HG02943 (cell line): Measurements from ENCODE around the gene FSTL5.
A peak's percentile ranks its signal among the peaks of the same experiment; 100 is the strongest.
"Not testable (repeated sequence)": the region's sequence is repeated elsewhere in the genome, so short reads cannot be mapped to it uniquely, and the experiment has no call there.

ENCODE experiments used
- ATAC-seq: cut with Tn5 transposase; IDR thresholded peaks from one replicate; pipeline ENCODE4 v1.9.1; 2021; ENCODE audit warnings: mild to moderate bottlenecking, low read depth, moderate library complexity; ENCODE audit not compliant: unreplicated experiment

Gene FSTL5

DNA sequence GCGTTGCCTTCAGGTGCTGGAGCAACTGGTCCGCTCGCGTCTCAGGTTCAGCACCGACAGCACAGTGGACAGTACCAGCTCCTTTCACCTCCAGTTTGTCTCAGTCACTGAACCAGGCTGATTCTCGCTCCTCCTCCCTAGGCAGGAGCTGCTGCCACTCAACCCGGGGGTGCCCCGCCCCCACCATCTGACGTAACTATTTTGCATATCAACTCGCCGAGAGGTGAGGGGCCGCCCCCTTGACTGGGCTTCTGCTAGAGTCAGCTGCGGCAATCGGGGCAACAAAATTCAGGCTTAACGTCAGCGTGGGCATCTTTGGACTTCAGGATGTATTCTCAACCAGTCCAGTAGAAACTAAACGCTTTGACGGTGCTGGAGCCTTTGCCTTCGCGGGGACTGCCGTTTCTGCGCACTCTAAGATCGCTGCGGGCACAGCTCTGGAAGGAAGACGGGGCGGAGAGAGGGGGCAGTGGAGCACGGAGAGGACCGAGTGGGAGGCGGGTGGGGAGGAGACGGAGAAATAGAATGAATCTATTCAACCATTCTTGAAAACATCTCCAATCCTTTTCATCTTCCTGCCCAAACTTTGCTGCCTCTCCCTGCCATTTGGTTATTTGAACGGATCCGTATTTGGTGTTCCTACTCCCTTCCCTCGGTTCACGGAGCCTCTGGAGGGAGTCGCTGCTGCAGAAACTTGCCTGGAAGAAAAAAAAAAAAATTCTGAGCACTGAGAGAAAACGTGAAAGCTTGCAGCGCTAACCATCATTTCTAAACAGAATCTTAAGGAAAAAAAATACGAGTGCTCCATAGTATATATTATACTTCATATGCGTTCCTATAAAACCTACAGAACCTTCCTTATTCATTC, at the start of gene FSTL5:
Gene FSTL5 (minus strand): TSS at position 109 of the 868 bp plus-strand sequence. CDS start 52,604 bp downstream, outside the sequence.
- ATAC-seq, result peak; percentile 81

DNA sequence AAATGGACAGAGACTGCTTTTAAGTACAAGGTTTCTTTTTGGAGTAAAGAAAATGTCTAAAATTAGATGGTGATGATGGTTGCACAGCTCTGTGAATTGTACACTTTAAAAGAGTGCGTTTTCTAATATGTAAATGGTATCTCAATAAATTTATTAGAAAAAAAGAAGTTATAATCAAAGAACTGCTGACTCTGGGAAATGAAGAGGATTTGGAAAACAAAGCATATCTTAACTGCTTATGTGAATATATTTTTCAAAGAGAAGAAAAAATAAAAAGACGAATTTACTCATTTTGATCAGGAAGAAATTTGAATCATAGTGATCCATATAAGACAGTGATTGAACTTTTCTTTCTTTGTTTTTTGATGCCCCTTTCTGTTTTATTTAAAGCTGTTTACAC, 45.9 kb upstream of the FSTL5 start:
- no peak for ATAC-seq

DNA sequence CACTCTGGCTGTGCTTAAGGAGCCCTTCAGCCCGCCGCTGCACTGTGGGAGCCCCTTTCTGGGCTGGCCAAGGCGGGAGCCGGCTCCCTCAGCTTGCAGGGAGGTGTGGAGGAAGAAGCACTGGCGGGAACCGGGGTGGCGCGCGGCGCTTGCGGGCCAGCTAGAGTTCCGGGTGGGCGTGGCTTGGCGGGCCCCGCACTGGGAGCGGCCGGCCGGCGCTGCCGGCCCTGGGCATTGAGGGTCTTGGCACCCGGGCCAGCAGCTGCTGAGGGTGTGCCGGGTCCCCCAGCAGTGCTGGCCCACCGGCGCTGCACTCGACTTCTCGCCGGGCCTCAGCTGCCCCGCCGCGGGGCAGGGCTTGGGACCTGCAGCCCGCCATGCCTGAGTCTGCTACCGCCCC, 39.7 kb upstream of the FSTL5 start:
- ATAC-seq, result not testable (repeated sequence)

DNA sequence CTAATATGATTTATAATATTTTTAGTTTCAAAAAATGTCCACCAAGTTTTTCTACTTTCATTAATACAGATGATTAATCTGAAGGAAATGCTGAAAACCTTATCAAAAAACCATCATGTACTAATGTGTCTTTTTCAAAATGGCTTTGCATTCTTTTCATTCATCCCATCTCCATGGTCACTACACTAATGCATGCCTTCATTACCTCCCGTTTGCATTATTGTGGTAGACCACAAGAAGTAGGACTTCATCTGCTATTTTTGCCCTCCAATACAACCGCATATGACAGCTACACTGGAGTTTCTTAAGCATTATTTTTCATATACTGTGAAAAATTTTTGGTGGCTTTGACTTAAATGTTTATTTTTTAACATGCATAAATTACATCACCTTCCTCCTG, 37.9 kb upstream of the FSTL5 start:
- no peak for ATAC-seq

DNA sequence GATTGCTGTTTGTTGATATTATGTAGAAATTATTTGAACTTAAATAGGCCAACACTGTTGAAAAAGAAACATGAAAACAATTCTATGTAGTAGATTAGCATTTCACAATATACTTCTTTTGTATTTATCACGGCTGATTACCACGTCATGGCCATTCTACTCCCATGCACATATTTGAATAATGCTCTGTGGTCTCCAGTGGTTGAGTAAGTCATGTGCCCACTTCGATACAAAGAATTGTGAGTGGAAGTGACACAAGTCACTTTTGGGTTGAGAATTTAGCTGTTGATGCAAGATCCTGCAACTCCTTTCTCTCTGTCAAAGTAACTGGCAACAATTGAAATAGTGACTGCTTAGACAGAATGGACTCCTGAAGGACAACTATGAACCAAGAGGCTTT, 6.7 kb upstream of the FSTL5 start:
- ATAC-seq, result no peak

DNA sequence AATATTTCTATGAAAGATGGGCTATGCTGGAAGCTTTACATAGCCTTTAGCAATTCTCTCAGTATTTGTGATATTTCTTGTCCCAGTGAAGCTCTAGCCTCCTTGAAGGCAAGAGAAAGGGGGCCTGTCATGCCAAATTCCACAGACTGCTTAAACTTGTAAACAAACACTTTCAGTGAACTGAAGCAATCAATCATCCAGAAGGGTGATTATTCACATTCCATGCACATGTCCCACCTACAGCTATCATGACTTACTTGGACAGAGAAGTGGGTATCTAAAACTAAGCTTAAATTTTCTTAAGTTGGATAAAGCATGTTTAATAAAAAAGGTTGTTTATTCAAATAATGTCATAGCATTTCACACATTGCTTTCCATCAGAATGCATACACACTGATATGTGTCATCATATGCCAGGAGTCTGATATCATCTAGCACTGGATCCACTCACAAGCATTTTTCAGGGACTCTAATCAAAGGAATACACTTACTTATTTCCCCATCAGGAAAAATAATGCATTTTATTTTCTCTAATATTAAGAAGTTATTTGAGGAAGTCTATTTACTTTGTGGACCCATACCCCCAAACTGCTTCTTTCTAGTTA, 1.2 kb upstream of the FSTL5 start:
- ATAC-seq, result no peak

DNA sequence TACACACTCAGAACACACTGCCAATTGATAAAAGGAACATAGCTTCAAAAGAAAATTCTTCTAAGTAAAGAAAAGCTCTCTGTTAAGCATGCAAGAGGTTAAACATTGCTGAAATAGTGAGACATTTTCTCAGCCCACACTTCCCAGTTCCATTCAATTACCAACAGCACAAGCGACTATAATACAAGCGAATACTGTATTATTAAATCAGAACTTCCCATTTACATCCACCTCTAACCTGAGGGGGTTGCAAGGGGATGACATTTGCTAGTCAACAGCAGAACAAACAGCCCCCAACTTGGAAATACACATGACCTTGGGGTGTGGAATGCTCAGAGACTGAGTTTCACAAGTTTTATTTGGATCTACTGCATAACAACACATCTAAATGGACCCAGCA, 1.1 kb downstream of the FSTL5 start:
- ATAC-seq, result no peak

DNA sequence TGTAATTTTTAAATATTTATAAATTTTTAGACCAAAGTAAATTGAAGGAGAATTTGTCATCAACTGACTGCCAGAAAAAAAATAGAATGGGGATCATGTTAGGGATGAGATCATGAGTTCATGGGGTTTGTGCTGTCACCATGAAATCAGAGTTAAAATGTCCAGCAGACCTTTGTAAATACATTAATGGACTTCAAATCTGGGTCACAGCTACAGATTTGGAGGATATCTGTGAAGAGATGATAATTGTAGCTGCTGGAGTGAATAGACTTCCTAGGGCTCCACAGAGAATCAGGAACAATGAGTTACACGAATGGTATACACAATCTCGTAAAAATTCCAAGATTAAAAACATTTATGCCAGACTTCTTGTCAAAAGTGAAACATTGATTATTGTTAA, 6.6 kb downstream of the FSTL5 start:
- ATAC-seq, result no peak

DNA sequence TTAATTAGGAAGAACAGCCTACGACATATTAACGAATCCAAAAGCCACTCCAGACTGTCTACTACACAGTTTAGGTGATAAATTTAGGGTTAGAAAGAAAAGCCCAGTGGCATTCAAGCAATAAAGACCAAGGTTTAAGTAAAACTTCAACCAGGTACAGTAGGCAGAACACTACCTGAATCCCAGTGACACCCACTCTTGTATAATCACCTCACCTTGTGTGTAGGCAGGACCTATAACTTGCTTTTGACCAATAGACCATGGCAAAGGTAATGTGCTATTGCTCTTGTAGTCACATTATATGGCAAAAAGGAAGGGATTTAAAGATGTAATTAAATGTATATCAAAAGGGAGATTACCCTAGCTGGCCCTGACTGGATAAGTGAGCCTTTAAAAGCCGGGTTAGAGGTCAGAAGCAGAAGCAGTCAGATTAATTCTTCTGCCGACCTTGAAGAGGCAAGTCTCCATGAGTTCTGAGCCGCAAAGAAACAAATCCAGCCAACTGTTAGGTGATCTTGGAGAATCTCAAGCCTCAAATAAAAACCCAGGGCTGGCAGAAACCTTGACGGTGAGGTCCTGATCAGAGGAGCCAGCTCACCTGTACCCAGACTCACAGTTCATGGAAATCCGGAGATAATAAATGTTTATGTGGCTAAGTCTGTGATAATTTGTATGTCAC, 8.8 kb downstream of the FSTL5 start:
- ATAC-seq, result no peak

DNA sequence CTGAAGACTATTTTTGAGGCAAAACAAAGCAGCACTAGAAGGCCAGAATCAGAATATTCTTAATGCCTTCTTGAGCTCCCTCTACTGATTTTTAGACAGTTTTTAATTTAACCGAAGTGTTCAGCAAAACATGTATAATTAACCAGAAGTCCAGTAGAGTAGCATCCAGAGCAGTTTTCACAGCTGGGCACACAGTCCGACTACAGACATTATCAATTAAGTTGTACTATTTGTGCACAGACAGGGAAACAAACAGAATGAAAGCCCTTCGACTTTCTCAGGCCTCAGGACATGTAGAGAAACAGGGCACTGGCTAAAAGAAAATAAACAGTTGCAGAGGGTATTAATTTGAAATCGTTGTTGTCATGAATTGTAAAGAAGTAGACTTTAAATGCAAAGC, 11.9 kb downstream of the FSTL5 start:
- no peak for ATAC-seq

DNA sequence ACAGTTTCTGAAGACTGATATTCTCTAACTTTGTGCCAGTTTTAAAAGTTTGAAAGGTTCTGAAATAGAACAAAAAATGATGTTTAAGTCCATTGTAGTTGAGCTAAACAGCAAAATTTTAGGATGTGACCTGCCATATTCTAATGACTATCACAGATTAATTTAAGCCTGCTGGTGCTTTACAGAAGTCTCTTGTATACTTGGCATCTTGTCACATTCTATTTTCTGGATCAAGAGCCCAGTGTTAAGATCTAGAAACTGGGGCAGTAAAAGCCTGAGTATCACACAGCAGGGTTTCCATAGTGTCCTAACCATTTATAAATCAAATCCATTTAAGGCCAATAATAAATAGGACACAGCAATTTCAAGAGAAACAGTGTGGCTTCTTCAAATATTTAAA, 12.4 kb downstream of the FSTL5 start:
- ATAC-seq, result no peak

DNA sequence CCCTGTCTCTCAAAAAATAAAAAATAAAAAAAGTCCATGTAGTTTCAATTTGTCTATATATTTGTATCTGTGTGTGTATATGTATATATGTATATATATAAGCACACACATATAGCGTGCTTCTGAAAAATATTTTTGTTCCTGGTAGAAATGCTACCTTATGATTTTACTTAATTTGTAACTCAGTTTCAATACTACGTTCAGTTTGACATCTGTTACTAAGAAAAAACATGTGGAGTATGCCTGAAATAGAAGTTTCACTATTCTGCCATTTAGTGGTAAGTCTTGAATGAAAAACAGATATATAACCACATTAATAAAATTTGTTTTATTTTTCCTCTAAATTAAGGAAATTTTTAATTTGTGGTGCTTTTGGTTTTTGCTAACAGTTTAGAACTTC, 14.2 kb downstream of the FSTL5 start:
- ATAC-seq, result no peak

DNA sequence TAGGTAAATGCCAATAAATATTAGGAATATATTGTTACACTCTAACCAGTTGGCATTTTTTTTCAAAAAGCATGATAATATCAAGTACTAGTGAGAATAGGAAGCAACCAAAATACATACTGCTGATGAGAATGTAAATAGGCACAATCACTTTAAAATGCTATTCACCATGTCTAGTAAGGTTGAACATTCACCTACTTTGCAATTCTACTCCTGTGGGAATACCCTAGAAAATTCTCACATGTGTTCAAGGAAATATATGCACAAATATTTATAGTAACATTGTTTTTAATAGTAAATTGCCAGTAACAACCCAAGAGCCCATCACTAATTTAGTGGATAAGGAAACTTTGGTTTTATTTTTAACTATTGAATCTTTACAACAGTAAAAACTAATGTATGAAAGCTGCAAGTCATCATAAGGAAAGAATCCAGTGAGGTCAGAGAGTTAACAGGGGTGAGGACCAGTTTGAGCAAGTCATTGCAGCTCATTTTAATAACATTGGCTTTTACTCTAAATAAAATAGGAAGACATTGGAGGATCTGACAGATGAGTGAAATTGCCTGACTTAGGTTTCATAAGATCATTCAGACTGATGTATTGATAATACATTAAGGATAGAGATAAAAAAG, 23.6 kb downstream of the FSTL5 start:
- no peak for ATAC-seq

DNA sequence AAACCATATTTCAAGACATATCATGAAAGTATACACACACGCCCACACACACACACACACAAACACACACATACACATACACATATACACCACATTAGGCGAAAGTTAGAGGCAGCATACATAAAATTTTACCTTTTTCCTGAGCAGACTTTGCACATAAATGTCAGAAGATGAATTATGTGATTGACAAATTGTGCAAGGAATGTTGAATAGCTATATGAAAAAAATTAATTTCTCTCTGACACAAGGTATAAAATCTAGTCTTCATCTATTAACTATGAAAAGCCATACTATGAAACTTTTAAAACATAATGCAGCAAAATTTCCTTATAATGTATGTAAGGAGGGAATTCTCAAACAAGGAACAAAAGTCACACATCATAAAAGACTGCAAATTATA, 24.4 kb downstream of the FSTL5 start:
- no peak for ATAC-seq

DNA sequence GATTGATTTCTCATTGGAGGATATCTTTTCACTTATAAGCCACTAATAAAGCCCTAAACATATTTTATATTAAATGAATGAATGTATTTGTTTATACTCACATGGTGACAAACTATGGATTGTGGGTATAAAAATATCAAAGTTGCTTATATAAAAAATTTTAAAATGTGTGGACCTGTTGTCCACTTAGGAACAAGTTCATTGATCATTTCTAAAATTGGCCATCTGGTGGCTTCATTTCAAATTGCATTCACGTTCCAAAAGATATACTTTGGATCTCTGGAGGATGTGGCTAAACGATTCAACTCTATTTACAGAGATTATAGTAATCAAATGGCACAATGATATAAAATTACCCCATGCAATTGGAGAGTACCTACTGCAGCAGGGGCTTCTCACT, 32.5 kb downstream of the FSTL5 start:
- no peak for ATAC-seq

DNA sequence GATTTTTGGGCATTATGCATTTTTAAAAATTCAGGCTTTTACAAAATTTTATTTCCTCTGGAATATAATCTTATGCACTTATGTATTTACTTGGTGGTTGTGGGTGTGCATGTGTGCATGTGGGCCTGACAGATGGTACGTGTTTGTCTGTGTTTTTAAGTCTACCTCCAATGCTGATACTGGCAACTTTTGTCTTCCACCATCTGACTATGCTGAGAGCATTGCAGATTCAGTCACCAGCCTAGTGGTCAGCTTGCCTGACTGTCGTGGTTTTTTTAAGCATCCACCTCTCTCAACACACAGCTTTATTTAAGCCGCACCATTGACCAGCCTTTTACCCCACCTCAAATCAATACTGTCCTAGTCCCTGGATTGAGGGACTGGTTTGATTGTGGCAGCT, 37.1 kb downstream of the FSTL5 start:
- no peak for ATAC-seq

DNA sequence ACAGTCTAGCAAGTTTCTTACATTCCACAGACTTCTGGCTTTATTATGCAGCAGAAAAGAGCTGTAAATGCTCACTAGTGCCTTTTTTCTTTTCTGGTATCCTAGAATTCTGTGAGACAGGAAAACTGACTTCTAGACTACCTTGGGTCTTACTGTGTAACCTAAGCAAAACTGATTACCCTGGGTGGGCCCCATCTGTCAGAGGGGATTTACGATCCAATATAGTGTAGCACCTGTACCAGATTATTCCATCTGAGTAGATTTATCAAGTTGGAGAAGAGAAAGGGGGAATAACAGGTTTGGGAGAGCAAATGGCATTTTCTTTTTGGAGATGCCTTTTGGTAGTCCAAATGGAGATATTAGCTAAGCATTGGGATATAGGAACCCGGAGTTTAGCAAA, 46.7 kb downstream of the FSTL5 start:
- ATAC-seq, result no peak

DNA sequence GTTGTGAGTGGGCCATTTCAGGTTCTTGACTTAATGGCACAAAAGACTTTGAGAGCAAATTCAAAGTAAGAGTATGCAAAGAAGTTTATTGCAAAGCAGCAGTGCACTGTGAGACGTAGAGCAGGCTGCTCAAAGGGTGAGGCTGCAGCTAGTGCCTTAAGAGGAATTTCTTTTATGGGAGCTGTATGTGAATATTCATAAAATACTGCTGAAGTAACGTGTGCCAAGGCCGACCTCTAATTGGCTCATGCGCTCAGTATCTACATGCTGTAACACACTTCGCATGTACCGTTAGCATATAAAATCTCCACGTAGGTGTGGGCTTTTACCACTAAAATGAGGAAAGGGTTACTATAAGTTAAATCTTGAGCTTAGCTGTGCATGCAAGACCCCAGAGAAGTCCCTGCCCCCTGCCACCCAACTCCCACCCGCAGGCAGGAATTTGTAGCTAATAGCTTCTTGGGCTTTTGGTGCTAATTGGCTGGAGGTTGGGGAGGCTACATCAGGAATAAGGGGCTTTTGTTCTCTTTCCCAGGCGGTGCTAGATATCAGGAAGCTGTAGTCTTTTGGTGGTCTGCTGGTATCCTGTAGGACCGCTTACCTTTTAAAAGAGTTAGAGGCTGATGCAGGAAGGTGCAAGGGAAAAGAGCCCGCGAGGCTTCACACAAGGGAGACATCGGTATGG, 47.6 kb downstream of the FSTL5 start:
- no peak for ATAC-seq

DNA sequence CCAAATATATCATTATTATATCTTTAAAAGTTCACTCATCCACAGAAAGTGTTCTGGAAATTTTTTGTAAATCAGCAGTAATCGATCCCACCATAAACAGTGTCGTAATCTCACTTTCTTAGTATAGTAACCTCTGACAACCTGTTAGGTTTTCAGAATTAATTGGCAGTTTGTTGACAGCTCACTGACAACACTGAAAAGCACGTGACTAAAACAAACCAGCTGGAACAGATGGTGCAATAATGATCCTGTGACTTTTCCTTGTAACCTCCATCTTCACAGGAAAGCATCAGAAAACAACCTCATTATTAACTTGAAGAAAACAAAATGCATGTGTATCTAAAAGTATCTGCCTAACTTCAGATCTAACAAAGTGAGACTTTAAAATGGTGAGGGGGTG, 48.5 kb downstream of the FSTL5 start:
- no peak for ATAC-seq

DNA sequence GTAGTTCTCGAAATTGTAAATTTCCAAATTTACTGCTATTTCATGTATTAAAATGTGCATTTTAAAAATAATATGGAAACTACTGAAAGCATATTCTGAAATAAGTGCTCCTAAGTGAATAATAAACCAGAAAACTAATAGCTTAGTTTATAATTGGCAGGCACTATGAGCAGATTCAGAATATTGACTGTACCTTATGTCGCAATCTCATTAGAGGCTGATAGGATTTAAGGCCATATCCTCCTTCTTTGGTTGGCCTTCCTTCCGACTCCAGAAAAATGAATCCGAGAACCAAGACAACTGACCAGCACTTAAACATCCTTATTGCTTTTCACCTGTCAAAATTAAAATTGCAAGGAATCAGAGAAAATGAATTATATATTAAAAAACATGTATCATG, 52.7 kb downstream of the FSTL5 start:
- no peak for ATAC-seq
